Spleen (tissue), 11 donors: ENCODE measurements around the gene ALDH3A2. TPM values are rescaled to one million over a fixed set of nuclear protein-coding genes. Genes with fewer than 3 reads are reported as not detected.

ENCODE experiments used
- DNase-seq: peaks from one replicate; pipeline ENCODE4 v3.0.0-alpha.2; 2020
- H3K27ac ChIP-seq, 8 donors: fragments of 200-600 bp; sonication (generic) in 7 of 8; 1 replicate in 4 of 8; 2 replicates in 4 of 8; pipeline versions ENCODE4 v1.5.0 to v1.8.0; 2016 to 2021; ENCODE audit warnings: inconsistent platforms in 4 of 8, mild to moderate bottlenecking in 4 of 8, moderate library complexity in 1 of 8
- H3K27me3 ChIP-seq, 7 donors: fragments of 200-600 bp; sonication (generic) in 6 of 7; replicated peaks in 1 of 7; 1 replicate in 4 of 7; 2 replicates in 3 of 7; pipeline versions ENCODE4 v1.5.0 to v1.8.0; 2016 to 2021; ENCODE audit warnings: inconsistent platforms in 3 of 7, mild to moderate bottlenecking in 1 of 7
- H3K36me3 ChIP-seq, 6 donors: fragments of 200-600 bp; sonication (generic) in 5 of 6; 1 replicate in 4 of 6; 2 replicates in 2 of 6; pipeline versions ENCODE4 v1.5.0 to v1.8.0; 2016 to 2021; ENCODE audit warnings: inconsistent platforms in 2 of 6
- H3K4me1 ChIP-seq, 6 donors: fragments of 200-600 bp; sonication (generic) in 5 of 6; 1 replicate in 3 of 6; 2 replicates in 3 of 6; pipeline versions ENCODE4 v1.5.0 to v1.8.0; 2016 to 2021; ENCODE audit warnings: inconsistent platforms in 3 of 6
- H3K4me3 ChIP-seq, 8 donors: fragments of 200-600 bp; sonication (generic) in 7 of 8; 1 replicate in 4 of 8; 2 replicates in 4 of 8; pipeline versions ENCODE4 v1.5.0 to v1.8.0; 2016 to 2021; ENCODE audit warnings: inconsistent platforms in 4 of 8, mild to moderate bottlenecking in 4 of 8, moderate library complexity in 2 of 8
- H3K9me3 ChIP-seq, 8 donors: fragments of 200-600 bp; sonication (generic) in 7 of 8; 1 replicate in 4 of 8; 2 replicates in 4 of 8; pipeline versions ENCODE4 v1.5.0 to v1.8.0; 2016 to 2021; ENCODE audit warnings: inconsistent platforms in 4 of 8
- POLR2A ChIP-seq, 3 donors: fragments of 450-650 bp; IDR thresholded peaks; one replicate each; pipeline ENCODE4 v1.5.1; 2017; ENCODE audit warnings: antibody characterized with exemption in 3 of 3, mild to moderate bottlenecking in 1 of 3
- POLR2AphosphoS5 ChIP-seq, 3 donors: sonication (generic); formaldehyde crosslinking; IDR thresholded peaks; one replicate each; pipeline ENCODE4 v1.5.1; 2017; ENCODE audit warnings: antibody characterized with exemption in 3 of 3
- WGBS, 5 donors: extraction: QIAGEN DNeasy Blood & Tissue Kit in 3 of 5; methylation state at CpG; one replicate each; pipeline versions ENCODE4 v1.1.5 to v1.1.7; 2013 to 2018; 5-methylcytosine and 5-hydroxymethylcytosine counted together
- intact Hi-C: fragments of 100-400 bp; cut with DNase I; formaldehyde crosslinking; loops from one replicate; pipeline ENCODE4 v1.15.0; 2023; ENCODE audit warnings: low total_unique reads
- polyA plus RNA-seq, 3 donors: library from polyadenylated mRNA; stranded (reverse); fragments of 200-250 nt; gene quantifications; one replicate each; pipeline ENCODE4 v1.2.1, GENCODE V29; 2013
- total RNA-seq, 7 donors: library from RNA; depleted of rRNA in 3 of 7; stranded (reverse); fragments of >200 nt in 3 of 7; fragmentation: NEBNext Ultra II Directional in 4 of 7; extraction: Animal tissue kit (Norgen Biotek cat#: 25700) in 4 of 7; gene quantifications; one replicate each; pipeline versions ENCODE4 v1.1.0 to v1.2.1, GENCODE V29; 2016 to 2021
- TF ChIP-seq, protein P1 (sequence below), 11 experiments: fragments of 200-600 bp in 7 of 11; fragments of 450-650 bp in 4 of 11; sonication (generic) in 4 of 11; IDR thresholded peaks in 8 of 11; conservative IDR thresholded peaks in 3 of 11; 1 replicate in 7 of 11; 2 replicates in 4 of 11; pipeline versions ENCODE4 v1.4.0 to v1.8.0; 2016 to 2021; ENCODE audit warnings: antibody characterized with exemption in 11 of 11, inconsistent platforms in 4 of 11, mild to moderate bottlenecking in 1 of 11
- donor health status: healthy with polysubstance abuse.
- donor health status: DM: no; HTN: no; CAD: no; lungs with moderate emphysema.
- donor health status: DM: no; HTN: no; CAD: no.
- donor health status: Bipolar disorder and iron deficiency.
- donor health status: healthy.
- donor health status: DM: no; HTN: no; CAD: no.
- donor health status: DM: yes; HTN: yes; CAD: no.

Gene ALDH3A2
- total and polyA plus RNA-seq, 10 donors, result 14.4 to 73.1 (median 50.7) TPM

DNA sequence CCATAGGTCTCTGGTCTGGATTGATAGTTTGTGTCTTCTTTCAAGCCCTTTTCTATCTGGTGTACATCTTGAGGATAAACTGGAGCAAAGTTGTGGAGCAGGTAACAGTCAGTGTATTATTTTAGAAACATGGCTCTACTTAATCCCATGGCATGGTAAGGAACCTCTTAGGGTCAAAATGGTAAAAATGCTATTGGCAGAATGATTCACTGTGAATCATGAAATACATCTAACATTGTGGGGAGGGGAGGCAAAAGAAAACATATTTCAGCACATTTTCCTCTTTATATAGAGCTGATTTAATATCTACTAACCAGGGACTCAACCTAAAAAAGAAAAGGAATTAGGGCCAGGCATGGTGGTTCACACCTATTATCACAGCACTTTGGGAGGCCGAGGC lies 17.9 kb upstream of the ALDH3A2 start:
- Histone ChIP-seq H3K27me3 (peaks cover 0 to 5% (median 0%) of the 10 kb centered on the region in 7 donors), H3K4me1 (no peaks in the 10 kb centered on the region), H3K27ac (no peak overlapping the region), H3K36me3 (no peaks in the 10 kb centered on the region), H3K4me3 (no peak overlapping the region), H3K9me3 (no peaks in the 10 kb centered on the region)
- no peak for DNase-seq
- intact Hi-C loops, result no loop called here
- TF ChIP-seq POLR2A (IDR thresholded peaks at IDR 0.05), result no peak
- TF ChIP-seq, protein P1, sequence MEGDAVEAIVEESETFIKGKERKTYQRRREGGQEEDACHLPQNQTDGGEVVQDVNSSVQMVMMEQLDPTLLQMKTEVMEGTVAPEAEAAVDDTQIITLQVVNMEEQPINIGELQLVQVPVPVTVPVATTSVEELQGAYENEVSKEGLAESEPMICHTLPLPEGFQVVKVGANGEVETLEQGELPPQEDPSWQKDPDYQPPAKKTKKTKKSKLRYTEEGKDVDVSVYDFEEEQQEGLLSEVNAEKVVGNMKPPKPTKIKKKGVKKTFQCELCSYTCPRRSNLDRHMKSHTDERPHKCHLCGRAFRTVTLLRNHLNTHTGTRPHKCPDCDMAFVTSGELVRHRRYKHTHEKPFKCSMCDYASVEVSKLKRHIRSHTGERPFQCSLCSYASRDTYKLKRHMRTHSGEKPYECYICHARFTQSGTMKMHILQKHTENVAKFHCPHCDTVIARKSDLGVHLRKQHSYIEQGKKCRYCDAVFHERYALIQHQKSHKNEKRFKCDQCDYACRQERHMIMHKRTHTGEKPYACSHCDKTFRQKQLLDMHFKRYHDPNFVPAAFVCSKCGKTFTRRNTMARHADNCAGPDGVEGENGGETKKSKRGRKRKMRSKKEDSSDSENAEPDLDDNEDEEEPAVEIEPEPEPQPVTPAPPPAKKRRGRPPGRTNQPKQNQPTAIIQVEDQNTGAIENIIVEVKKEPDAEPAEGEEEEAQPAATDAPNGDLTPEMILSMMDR (IDR thresholded peaks at IDR 0.05 in 8 of 11, conservative IDR thresholded peaks at IDR 0.05 in 3 of 11), result no peak
- no peak for TF ChIP-seq POLR2AphosphoS5 (IDR thresholded peaks at IDR 0.05)
- WGBS, 5 donors, result 85 to 91% (median 88%) methylated on average over 1 of the region's 1 CpG

DNA sequence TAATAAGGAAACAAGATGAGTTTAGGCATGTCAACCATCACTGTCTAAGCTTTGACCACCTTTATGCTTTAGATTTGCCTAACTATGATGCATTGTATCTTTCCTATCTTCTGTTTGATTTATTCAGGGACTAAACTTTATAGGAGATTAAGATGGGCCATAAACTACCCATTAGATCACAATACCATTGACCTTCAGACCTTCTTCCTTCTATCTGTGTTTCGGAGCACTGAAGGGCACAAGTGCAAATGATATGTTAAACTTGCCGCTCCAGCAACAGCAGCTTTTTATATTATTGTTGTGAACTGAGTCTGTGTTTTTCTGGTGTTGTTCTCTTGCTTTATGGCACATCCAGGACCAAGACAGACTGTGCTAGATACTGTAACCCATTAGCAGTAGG lies 16.6 kb upstream of the ALDH3A2 start:
- 84 to 90% (median 89%) methylated on average over 2 of the region's 2 CpGs for WGBS, 5 donors
- Histone ChIP-seq H3K9me3 (no peaks in the 10 kb centered on the region), H3K27ac (no peak overlapping the region), H3K27me3 (peaks cover 0 to 5% (median 0%) of the 10 kb centered on the region in 7 donors), H3K4me3 (no peak overlapping the region), H3K36me3 (no peaks in the 10 kb centered on the region), H3K4me1 (no peaks in the 10 kb centered on the region)
- no peak for DNase-seq
- TF ChIP-seq, protein P1 (IDR thresholded peaks at IDR 0.05 in 8 of 11, conservative IDR thresholded peaks at IDR 0.05 in 3 of 11), result no peak
- intact Hi-C loops, result no loop called here

DNA sequence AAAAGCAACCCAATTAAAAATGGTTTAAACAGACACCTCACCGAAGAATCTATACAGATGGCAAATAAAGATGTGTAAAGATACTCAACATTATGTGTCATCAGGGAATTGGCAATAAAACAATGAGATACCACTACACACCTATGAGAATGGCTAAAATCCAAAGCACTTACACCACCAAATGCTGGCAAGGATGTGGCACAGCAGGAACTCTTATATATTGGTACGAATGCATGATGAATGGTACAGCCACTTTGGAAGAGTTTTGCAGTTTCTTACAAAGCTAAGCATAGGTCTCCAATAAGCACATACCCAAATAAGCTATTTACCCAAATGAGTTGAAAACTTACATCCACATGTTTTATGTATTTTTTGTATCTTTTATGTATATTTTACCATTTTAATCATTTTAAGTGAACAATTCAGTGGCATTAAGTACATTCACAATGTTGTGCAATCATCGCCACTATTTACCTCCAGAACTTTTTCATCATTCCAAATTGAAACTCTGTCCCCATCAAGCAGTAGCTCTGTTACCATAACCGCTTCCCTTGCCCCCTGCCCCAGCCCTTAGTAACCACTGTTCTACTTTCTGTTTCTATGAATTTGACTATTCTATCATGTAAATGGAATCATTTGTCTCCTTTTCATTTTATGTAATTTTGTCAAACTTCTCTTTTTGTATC lies 6.7 kb upstream of the ALDH3A2 start:
- H3K4me3 ChIP-seq, result no peak overlapping the region
- no peak for DNase-seq
- TF ChIP-seq POLR2A (IDR thresholded peaks at IDR 0.05) (no peak), POLR2AphosphoS5 (IDR thresholded peaks at IDR 0.05) (no peak)
- TF ChIP-seq, protein P1 (IDR thresholded peaks at IDR 0.05 in 8 of 11, conservative IDR thresholded peaks at IDR 0.05 in 3 of 11), result no peak
- no peak overlapping the region for H3K27ac ChIP-seq
- no peaks in the 10 kb centered on the region for H3K27me3 ChIP-seq
- H3K4me1 ChIP-seq, result peaks cover 0 to 14% (median 12%) of the 10 kb centered on the region in 6 donors
- intact Hi-C loops, result loop anchor here (10.0 kb wide), 2 partner anchors 123 to 127 kb away; no protein-coding TSS in a partner anchor
- WGBS, 5 donors, result 78 to 86% (median 82%) methylated on average over 4 of the region's 4 CpGs
- no peaks in the 10 kb centered on the region for H3K36me3 ChIP-seq
- peaks cover 0 to 12% (median 5%) of the 10 kb centered on the region in 8 donors for H3K9me3 ChIP-seq

DNA sequence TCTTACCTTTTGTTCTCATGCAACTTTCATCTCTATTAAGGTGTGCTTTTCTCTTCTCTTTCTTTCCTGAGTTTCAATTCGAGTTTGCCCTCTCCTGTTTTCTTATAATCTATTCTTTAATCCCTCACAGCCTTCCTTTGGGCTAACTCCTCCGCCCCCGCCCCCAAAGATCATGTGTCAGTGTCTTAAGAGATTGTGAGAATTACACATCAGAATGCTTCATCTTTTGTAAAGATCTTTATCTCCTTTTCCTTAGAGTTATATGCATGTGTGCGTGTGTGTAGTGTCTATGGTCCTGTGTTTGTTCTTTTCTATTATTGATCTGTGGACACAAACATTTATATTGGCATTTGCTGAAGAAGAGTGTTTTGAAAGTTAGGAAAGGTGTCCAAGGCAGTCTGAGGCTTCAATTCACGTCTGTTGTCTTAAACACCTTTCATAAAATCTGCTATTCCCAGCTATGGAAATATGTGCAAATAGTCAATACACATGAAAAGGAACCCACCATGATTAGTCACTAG lies 6.1 kb upstream of the ALDH3A2 start:
- no peak overlapping the region for H3K27ac ChIP-seq
- peaks cover 0 to 12% (median 5%) of the 10 kb centered on the region in 8 donors for H3K9me3 ChIP-seq
- peaks cover 3 to 20% (median 18%) of the 10 kb centered on the region in 6 donors for H3K4me1 ChIP-seq
- intact Hi-C loops, result loop anchor here (10.0 kb wide), 2 partner anchors 122 to 128 kb away; no protein-coding TSS in a partner anchor
- no peak overlapping the region for H3K4me3 ChIP-seq
- TF ChIP-seq, protein P1 (IDR thresholded peaks at IDR 0.05 in 8 of 11, conservative IDR thresholded peaks at IDR 0.05 in 3 of 11), result no peak
- TF ChIP-seq POLR2AphosphoS5 (IDR thresholded peaks at IDR 0.05), result no peak
- TF ChIP-seq POLR2A (IDR thresholded peaks at IDR 0.05), result no peak
- H3K27me3 ChIP-seq, result no peaks in the 10 kb centered on the region
- no peak for DNase-seq
- WGBS, 5 donors, result 67 to 77% (median 74%) methylated on average over 5 of the region's 5 CpGs
- H3K36me3 ChIP-seq, result no peaks in the 10 kb centered on the region
